ENCODE results near the gene KRTAP5-6.
"Not testable (repeated sequence)": the region's sequence is repeated elsewhere in the genome, so short reads cannot be mapped to it uniquely, and the experiment has no call there.

The KRTAP5-6 gene

GRCh38 chr11:1683904-1684572 lies 13.0 kb upstream of the KRTAP5-6 start:
- DNase-seq: not testable (repeated sequence)

GRCh38 chr11:1684886-1685874 lies 11.8 kb upstream of the KRTAP5-6 start:
- not testable (repeated sequence) for DNase-seq

GRCh38 chr11:1686220-1686619 lies 10.8 kb upstream of the KRTAP5-6 start:
- DNase-seq: not testable (repeated sequence)

- DNase-seq: not testable (repeated sequence)
Observed at GRCh38 chr11:1688336-1688947, 8.6 kb upstream of the KRTAP5-6 start.

- DNase-seq: not testable (repeated sequence)
Observed at GRCh38 chr11:1689250-1690166, 7.5 kb upstream of the KRTAP5-6 start.

- no peak for DNase-seq
Observed at GRCh38 chr11:1690167-1691025, 6.6 kb upstream of the KRTAP5-6 start.

- no peak for DNase-seq
Observed at GRCh38 chr11:1691026-1691877, 5.7 kb upstream of the KRTAP5-6 start.

GRCh38 chr11:1691878-1692707 lies 4.9 kb upstream of the KRTAP5-6 start:
- DNase-seq: no peak

- no peak for DNase-seq
Observed at GRCh38 chr11:1692708-1693326, 4.2 kb upstream of the KRTAP5-6 start.

- DNase-seq: peak; percentile 60
Observed at GRCh38 chr11:1693327-1694063, 3.5 kb upstream of the KRTAP5-6 start.

- DNase-seq: peak; percentile 66
Observed at GRCh38 chr11:1694064-1694845, 2.7 kb upstream of the KRTAP5-6 start.

GRCh38 chr11:1694846-1695547 lies 2.0 kb upstream of the KRTAP5-6 start:
- no peak for DNase-seq

- no peak for DNase-seq
Observed at GRCh38 chr11:1695548-1696108, 1.4 kb upstream of the KRTAP5-6 start.

- no peak for DNase-seq
Observed at GRCh38 chr11:1699771-1700170, 2.8 kb downstream of the KRTAP5-6 start.

GRCh38 chr11:1701091-1701807 lies 4.3 kb downstream of the KRTAP5-6 start:
- no peak for DNase-seq

GRCh38 chr11:1702506-1702905 lies 5.5 kb downstream of the KRTAP5-6 start:
- DNase-seq: no peak
